ENCODE measurements around the gene CEP350. TPM values are rescaled to one million over a fixed set of nuclear protein-coding genes. Genes with fewer than 3 reads are reported as not detected.

CEP350 gene
- total and polyA plus RNA-seq, 2 of the 13 experiments (the other 11 are each of a cell fraction or from before 2014, with no cell fraction given), result 7.6 to 35.9 TPM

DNA sequence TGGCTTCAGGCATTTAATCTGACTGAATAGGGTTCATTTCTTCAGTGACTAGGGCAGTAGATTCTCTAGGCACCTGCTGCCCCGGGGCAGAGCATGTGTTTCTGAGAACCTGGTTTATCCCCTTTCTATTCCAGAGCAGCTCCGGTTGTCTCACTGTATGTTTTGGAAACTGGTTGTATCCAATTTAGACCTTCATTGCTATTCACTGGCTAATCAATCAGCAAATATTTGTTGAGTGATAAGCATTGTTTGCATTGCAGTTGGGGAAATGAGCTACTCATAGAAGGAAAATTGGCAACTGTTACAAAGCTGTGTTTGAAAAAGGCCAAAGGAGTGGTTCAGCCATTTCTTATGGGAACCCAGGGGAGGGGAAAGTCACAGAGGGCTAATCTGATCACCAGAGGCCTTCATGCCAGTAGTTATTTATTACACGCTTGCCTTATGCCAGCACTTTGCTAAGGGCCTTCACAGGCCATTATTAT is 203.0 kb downstream of the CEP350 start (continued):
- TF ChIP-seq POGZ (CRISPR knock-in tag; IDR thresholded peaks at IDR 0.05) (peak; percentile 65), SMYD3 (CRISPR knock-in tag; IDR thresholded peaks at IDR 0.05) (no peak), CERS6 (CRISPR knock-in tag; IDR thresholded peaks at IDR 0.05) (no peak), ZNF503 (CRISPR knock-in tag; IDR thresholded peaks at IDR 0.05) (peak; percentile 95), PHB2 (IDR thresholded peaks at IDR 0.05; ENCODE audit: partially characterized antibody) (no peak), KLF15 (CRISPR knock-in tag; IDR thresholded peaks at IDR 0.05; ENCODE audit: borderline replicate concordance) (no peak), KDM4B (CRISPR knock-in tag; IDR thresholded peaks at IDR 0.05) (no peak), ATF5 (CRISPR knock-in tag; IDR thresholded peaks at IDR 0.05; ENCODE audit: low read depth) (no peak), TEAD3 (CRISPR knock-in tag; optimal IDR thresholded peaks at IDR 0.05; ENCODE audit: borderline replicate concordance) (peak; percentile 67), ZNF644 (CRISPR knock-in tag; IDR thresholded peaks at IDR 0.05; ENCODE audit: low read depth) (peak; percentile 69), ZNF3 (CRISPR knock-in tag; IDR thresholded peaks at IDR 0.05) (no peak), FOSL2 (CRISPR knock-in tag; IDR thresholded peaks at IDR 0.05) (peak; percentile 74), RXRB (CRISPR knock-in tag; IDR thresholded peaks at IDR 0.05; ENCODE audit: borderline replicate concordance) (peak; percentile 78; the same call in 1 of the 2 replicates), ZNF468 (CRISPR knock-in tag; IDR thresholded peaks at IDR 0.05) (no peak), MAFK (conservative IDR thresholded peaks at IDR 0.05 in 1 of 2, IDR thresholded peaks at IDR 0.05 in 1 of 2; ENCODE audit: low read length in 2 of 2) (0 out of 4 replicates have a peak, but pooled peaks of 1 of the 2 experiments have one; percentile 17), ZNF460 (CRISPR knock-in tag; IDR thresholded peaks at IDR 0.05; ENCODE audit: borderline replicate concordance) (no peak), ZNF747 (CRISPR knock-in tag; IDR thresholded peaks at IDR 0.05; ENCODE audit: borderline replicate concordance) (0 out of 2 replicates have a peak, but pooled peaks have one; percentile 34), ZSCAN9 (CRISPR knock-in tag; IDR thresholded peaks at IDR 0.05; ENCODE audit: borderline replicate concordance) (peak; percentile 84), ZBTB3 (CRISPR knock-in tag; IDR thresholded peaks at IDR 0.05; ENCODE audit: borderline replicate concordance, low read depth) (peak; percentile 99)
- TF ChIP-seq, protein P1, sequence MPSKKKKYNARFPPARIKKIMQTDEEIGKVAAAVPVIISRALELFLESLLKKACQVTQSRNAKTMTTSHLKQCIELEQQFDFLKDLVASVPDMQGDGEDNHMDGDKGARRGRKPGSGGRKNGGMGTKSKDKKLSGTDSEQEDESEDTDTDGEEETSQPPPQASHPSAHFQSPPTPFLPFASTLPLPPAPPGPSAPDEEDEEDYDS (CRISPR knock-in tag; IDR thresholded peaks at IDR 0.05), result no peak
- TF ChIP-seq, protein P2, sequence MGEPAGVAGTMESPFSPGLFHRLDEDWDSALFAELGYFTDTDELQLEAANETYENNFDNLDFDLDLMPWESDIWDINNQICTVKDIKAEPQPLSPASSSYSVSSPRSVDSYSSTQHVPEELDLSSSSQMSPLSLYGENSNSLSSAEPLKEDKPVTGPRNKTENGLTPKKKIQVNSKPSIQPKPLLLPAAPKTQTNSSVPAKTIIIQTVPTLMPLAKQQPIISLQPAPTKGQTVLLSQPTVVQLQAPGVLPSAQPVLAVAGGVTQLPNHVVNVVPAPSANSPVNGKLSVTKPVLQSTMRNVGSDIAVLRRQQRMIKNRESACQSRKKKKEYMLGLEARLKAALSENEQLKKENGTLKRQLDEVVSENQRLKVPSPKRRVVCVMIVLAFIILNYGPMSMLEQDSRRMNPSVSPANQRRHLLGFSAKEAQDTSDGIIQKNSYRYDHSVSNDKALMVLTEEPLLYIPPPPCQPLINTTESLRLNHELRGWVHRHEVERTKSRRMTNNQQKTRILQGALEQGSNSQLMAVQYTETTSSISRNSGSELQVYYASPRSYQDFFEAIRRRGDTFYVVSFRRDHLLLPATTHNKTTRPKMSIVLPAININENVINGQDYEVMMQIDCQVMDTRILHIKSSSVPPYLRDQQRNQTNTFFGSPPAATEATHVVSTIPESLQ (CRISPR knock-in tag; conservative IDR thresholded peaks at IDR 0.05), result no peak
- TF ChIP-seq, protein P3, sequence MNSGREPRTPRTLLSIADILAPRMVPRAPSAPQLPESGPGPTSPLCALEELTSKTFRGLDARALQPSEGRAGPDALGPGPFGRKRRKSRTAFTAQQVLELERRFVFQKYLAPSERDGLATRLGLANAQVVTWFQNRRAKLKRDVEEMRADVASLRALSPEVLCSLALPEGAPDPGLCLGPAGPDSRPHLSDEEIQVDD (CRISPR knock-in tag; IDR thresholded peaks at IDR 0.05; ENCODE audit: borderline replicate concordance), result no peak
- TF ChIP-seq, protein P4, sequence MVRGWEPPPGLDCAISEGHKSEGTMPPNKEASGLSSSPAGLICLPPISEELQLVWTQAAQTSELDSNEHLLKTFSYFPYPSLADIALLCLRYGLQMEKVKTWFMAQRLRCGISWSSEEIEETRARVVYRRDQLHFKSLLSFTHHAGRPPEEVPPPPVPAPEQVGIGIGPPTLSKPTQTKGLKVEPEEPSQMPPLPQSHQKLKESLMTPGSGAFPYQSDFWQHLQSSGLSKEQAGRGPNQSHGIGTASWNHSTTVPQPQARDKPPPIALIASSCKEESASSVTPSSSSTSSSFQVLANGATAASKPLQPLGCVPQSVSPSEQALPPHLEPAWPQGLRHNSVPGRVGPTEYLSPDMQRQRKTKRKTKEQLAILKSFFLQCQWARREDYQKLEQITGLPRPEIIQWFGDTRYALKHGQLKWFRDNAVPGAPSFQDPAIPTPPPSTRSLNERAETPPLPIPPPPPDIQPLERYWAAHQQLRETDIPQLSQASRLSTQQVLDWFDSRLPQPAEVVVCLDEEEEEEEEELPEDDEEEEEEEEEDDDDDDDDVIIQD (CRISPR knock-in tag; IDR thresholded peaks at IDR 0.05; ENCODE audit: low read depth), result peak; percentile 55; the same call in 1 of the 2 replicates
